WTC11 (cell line): Measurements from ENCODE around the gene GNPDA2. TPM values are rescaled to one million over a fixed set of nuclear protein-coding genes. Genes with fewer than 3 reads are reported as not detected.

Experiments
- ATAC-seq: fragments of 200-7000 bp; cut with Tn5 transposase; 2 replicates; pipeline ENCODE4 v1.10.0; 2021; ENCODE audit warnings: mild to moderate bottlenecking, moderate library complexity
- CTCF ChIA-PET: fragments of 300-600 bp; sonication (Branson Sonifier 250); formaldehyde crosslinking; loops from one replicate; lab custom pipeline; 2021; ENCODE audit warnings: antibody characterized with exemption; lab: Charles Lee
- POLR2A ChIA-PET: fragments of 350-600 bp; sonication (Branson Sonifier 250); formaldehyde crosslinking; loops from one replicate; lab custom pipeline; 2021; ENCODE audit warnings: antibody characterized with exemption; lab: Charles Lee
- DNase-seq: peaks from one replicate; pipeline ENCODE4 v3.0.0; 2021; ENCODE audit warnings: low spot score
- H3K27ac Mint-ChIP-seq: 2 replicates; pipeline ENCODE4 v1.8.0; 2021; ENCODE audit warnings: mixed read lengths
- H3K27me3 Mint-ChIP-seq: 2 replicates; pipeline ENCODE4 v1.8.0; 2021; ENCODE audit warnings: low read depth, mild to moderate bottlenecking, moderate library complexity, mixed read lengths
- H3K36me3 Mint-ChIP-seq: 2 replicates; pipeline ENCODE4 v1.8.0; 2021; ENCODE audit warnings: mixed read lengths
- H3K4me1 Mint-ChIP-seq: 2 replicates; pipeline ENCODE4 v1.8.0; 2022; ENCODE audit warnings: mixed read lengths
- H3K4me3 Mint-ChIP-seq: 2 replicates; pipeline ENCODE4 v1.8.0; 2021; ENCODE audit warnings: mild to moderate bottlenecking, moderate library complexity, mixed read lengths
- H3K9me3 Mint-ChIP-seq: 2 replicates; pipeline ENCODE4 v1.8.0; 2021; ENCODE audit warnings: mixed read lengths
- AR ChIP-seq: fragments of 250-450 bp; sonication (Bioruptor Pico); IDR thresholded peaks from 2 replicates; pipeline ENCODE4 v1.9.0; 2021; ENCODE audit warnings: mild to moderate bottlenecking
- ATF3 ChIP-seq: sonication (generic); formaldehyde crosslinking; conservative IDR thresholded peaks from 2 replicates; pipeline ENCODE4 v1.8.1; 2022; ENCODE audit warnings: mild to moderate bottlenecking, missing genetic modification reagents
- ATF6 ChIP-seq: sonication (generic); formaldehyde crosslinking; IDR thresholded peaks from 2 replicates; pipeline ENCODE4 v1.8.1; 2023; ENCODE audit warnings: mild to moderate bottlenecking, missing genetic modification reagents
- CREB1 ChIP-seq: sonication (generic); formaldehyde crosslinking; IDR thresholded peaks from 2 replicates; pipeline ENCODE4 v1.8.0; 2023; ENCODE audit warnings: mild to moderate bottlenecking, missing genetic modification reagents
- HMGXB4 ChIP-seq: sonication (generic); formaldehyde crosslinking; IDR thresholded peaks from 2 replicates; pipeline ENCODE4 v1.8.1; 2023; ENCODE audit warnings: mild to moderate bottlenecking, moderate library complexity, missing genetic modification reagents
- JAZF1 ChIP-seq: fragments of 250-450 bp; sonication (Bioruptor Pico); IDR thresholded peaks from 2 replicates; pipeline ENCODE4 v1.9.0; 2021; ENCODE audit warnings: moderate library complexity, mild to moderate bottlenecking, inconsistent platforms
- SMAD3 ChIP-seq: sonication (generic); formaldehyde crosslinking; IDR thresholded peaks from 2 replicates; pipeline ENCODE4 v1.8.0; 2022; ENCODE audit warnings: missing genetic modification reagents, mild to moderate bottlenecking, borderline replicate concordance
- SOX15 ChIP-seq: fragments of 250-450 bp; sonication (Bioruptor Pico); IDR thresholded peaks from 2 replicates; pipeline ENCODE4 v1.9.0; 2021; ENCODE audit warnings: mild to moderate bottlenecking
- SP1 ChIP-seq: sonication (generic); formaldehyde crosslinking; conservative IDR thresholded peaks from 2 replicates; pipeline ENCODE4 v1.8.1; 2022; ENCODE audit warnings: missing genetic modification reagents
- TEAD1 ChIP-seq: sonication (generic); formaldehyde crosslinking; IDR thresholded peaks from 2 replicates; pipeline ENCODE4 v1.8.0; 2022; ENCODE audit warnings: mild to moderate bottlenecking, missing genetic modification reagents
- ZNF219 ChIP-seq: sonication (generic); formaldehyde crosslinking; IDR thresholded peaks from 2 replicates; pipeline ENCODE4 v1.8.0; 2023; ENCODE audit warnings: missing genetic modification reagents, mild to moderate bottlenecking, borderline replicate concordance
- ZNF423 ChIP-seq: fragments of 250-450 bp; sonication (Bioruptor Pico); IDR thresholded peaks from 2 replicates; pipeline ENCODE4 v2.1.2; 2022; ENCODE audit warnings: mild to moderate bottlenecking, moderate library complexity
- ZNF425 ChIP-seq: fragments of 250-450 bp; sonication (Bioruptor Pico); conservative IDR thresholded peaks from 2 replicates; pipeline ENCODE4 v1.9.0; 2021; ENCODE audit warnings: mild to moderate bottlenecking
- ZNF512 ChIP-seq: sonication (generic); formaldehyde crosslinking; IDR thresholded peaks from 2 replicates; pipeline ENCODE4 v1.8.1; 2022; ENCODE audit warnings: missing genetic modification reagents, borderline replicate concordance
- ZSCAN18 ChIP-seq: fragments of 250-450 bp; sonication (Bioruptor Pico); IDR thresholded peaks from 2 replicates; pipeline ENCODE4 v2.1.2; 2022; ENCODE audit warnings: mild to moderate bottlenecking, moderate library complexity
- total RNA-seq: library from RNA; stranded (reverse); gene quantifications from 3 replicates; pipeline ENCODE4 v1.2.3, GENCODE V29; 2021
- TF ChIP-seq, protein P1 (sequence below): sonication (generic); formaldehyde crosslinking; IDR thresholded peaks from 2 replicates; pipeline ENCODE4 v1.8.1; 2023; ENCODE audit warnings: mild to moderate bottlenecking, missing genetic modification reagents, moderate library complexity

The GNPDA2 gene
- total RNA-seq, 1 experiment from 2014 or later = 4.9 TPM

DNA sequence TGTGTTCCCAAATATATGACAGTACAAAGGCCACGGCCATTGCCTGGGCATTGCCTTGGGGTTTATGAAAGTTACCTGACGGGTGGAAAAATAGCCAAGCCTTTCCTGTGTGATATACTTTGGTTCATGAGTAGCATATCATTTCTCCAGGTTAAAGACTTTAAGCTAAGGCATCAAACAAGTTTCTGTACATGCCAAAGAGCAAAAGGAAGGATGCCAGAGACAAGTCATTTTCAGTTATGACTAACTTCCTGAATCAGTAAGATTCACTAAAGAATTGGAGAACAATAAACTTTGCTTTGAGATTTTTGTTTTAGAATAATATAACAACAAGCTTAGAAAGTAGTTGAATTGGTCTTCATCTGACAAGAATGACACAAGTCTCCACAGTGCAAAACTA is 57.8 kb downstream of the GNPDA2 start:
- Mint-ChIP-seq H3K4me3 (no peak overlapping the region), H3K4me1 (peaks cover under 1% of the 10 kb centered on the region; the same call in 1 of the 2 replicates), H3K27me3 (peaks cover 12% of the 10 kb centered on the region), H3K36me3 (no peaks in the 10 kb centered on the region), H3K27ac (no peak overlapping the region), H3K9me3 (no peaks in the 10 kb centered on the region)
- ChIA-PET CTCF (interaction anchor here (1.0 kb wide), 1 partner anchor 220 kb away, joined by 3 read pairs; the partner anchor contains the start of gene KCTD8), POLR2A (interaction anchor here (1.4 kb wide), 1 partner anchor 10 kb away, joined by 3 read pairs; the partner anchor contains the start of gene GUF1)
- TF ChIP-seq ZNF425 (CRISPR knock-in tag) (no peak), ZNF512 (CRISPR knock-in tag) (no peak), HMGXB4 (CRISPR knock-in tag) (no peak), ATF6 (no peak), JAZF1 (CRISPR knock-in tag) (no peak), TEAD1 (CRISPR knock-in tag) (no peak), CREB1 (CRISPR knock-in tag) (no peak), SP1 (no peak), ATF3 (CRISPR knock-in tag) (no peak), SMAD3 (CRISPR knock-in tag) (no peak), ZNF423 (CRISPR knock-in tag) (no peak), ZSCAN18 (CRISPR knock-in tag) (no peak), AR (CRISPR knock-in tag) (no peak), SOX15 (CRISPR knock-in tag) (no peak), ZNF219 (no peak)
- TF ChIP-seq, protein P1, sequence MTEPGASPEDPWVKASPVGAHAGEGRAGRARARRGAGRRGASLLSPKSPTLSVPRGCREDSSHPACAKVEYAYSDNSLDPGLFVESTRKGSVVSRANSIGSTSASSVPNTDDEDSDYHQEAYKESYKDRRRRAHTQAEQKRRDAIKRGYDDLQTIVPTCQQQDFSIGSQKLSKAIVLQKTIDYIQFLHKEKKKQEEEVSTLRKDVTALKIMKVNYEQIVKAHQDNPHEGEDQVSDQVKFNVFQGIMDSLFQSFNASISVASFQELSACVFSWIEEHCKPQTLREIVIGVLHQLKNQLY = no peak
- ATAC-seq (no peak), DNase-seq (no peak)
